ENCODE measurements around the gene CFAP77.
A peak's percentile ranks its signal among the peaks of the same experiment; 100 is the strongest.

The CFAP77 gene

GRCh38 chr9:132411091-132411508 lies 1.1 kb downstream of the CFAP77 start:
- peak; percentile 73 to 74 (median 74) for TF ChIP-seq CTCF (IDR thresholded peaks at IDR 0.05; ENCODE audit: unreplicated experiment in 3 of 3)
- no peaks in the 10 kb centered on the region for H3K9me3 Mint-ChIP-seq
- H3K4me1 Mint-ChIP-seq, result peaks cover 7% of the 10 kb centered on the region
- peaks cover 86% of the 10 kb centered on the region for H3K27me3 Mint-ChIP-seq (ENCODE audit: low read depth)
- H3K27ac Mint-ChIP-seq, result no peak overlapping the region
- no peaks in the 10 kb centered on the region for H3K36me3 Mint-ChIP-seq (ENCODE audit: low read depth)
- peak overlapping the region; percentile 73 to 80 (median 77) for H3K4me3 Mint-ChIP-seq

GRCh38 chr9:132412089-132412488 lies 2.1 kb downstream of the CFAP77 start:
- H3K9me3 Mint-ChIP-seq, result no peaks in the 10 kb centered on the region
- H3K36me3 Mint-ChIP-seq (ENCODE audit: low read depth), result no peaks in the 10 kb centered on the region
- peak; percentile 51 to 60 (median 56) for TF ChIP-seq CTCF (IDR thresholded peaks at IDR 0.05; ENCODE audit: unreplicated experiment in 3 of 3)
- peaks cover under 1% of the 10 kb centered on the region for H3K4me1 Mint-ChIP-seq
- H3K27ac Mint-ChIP-seq, result no peak overlapping the region
- H3K4me3 Mint-ChIP-seq, result peak overlapping the region; percentile 52 to 77 (median 65)
- H3K27me3 Mint-ChIP-seq (ENCODE audit: low read depth), result peaks cover 93% of the 10 kb centered on the region

- no peaks in the 10 kb centered on the region for H3K9me3 Mint-ChIP-seq
- no peak overlapping the region for H3K4me3 Mint-ChIP-seq
- TF ChIP-seq CTCF (IDR thresholded peaks at IDR 0.05; ENCODE audit: unreplicated experiment in 3 of 3), result no peak
- no peaks in the 10 kb centered on the region for H3K4me1 Mint-ChIP-seq
- H3K36me3 Mint-ChIP-seq (ENCODE audit: low read depth), result no peaks in the 10 kb centered on the region
- peaks cover 97% of the 10 kb centered on the region for H3K27me3 Mint-ChIP-seq (ENCODE audit: low read depth)
- H3K27ac Mint-ChIP-seq, result no peak overlapping the region
Measured at GRCh38 chr9:132413926-132414325, 3.9 kb downstream of the CFAP77 start.

GRCh38 chr9:132414731-132415130 lies 4.7 kb downstream of the CFAP77 start:
- Mint-ChIP-seq H3K27me3 (ENCODE audit: low read depth) (peaks cover 97% of the 10 kb centered on the region), H3K27ac (no peak overlapping the region), H3K4me3 (no peak overlapping the region), H3K36me3 (ENCODE audit: low read depth) (no peaks in the 10 kb centered on the region), H3K9me3 (no peaks in the 10 kb centered on the region), H3K4me1 (no peaks in the 10 kb centered on the region)
- no peak for TF ChIP-seq CTCF (IDR thresholded peaks at IDR 0.05; ENCODE audit: unreplicated experiment in 3 of 3)

GRCh38 chr9:132415181-132415580 lies 5.2 kb downstream of the CFAP77 start:
- H3K36me3 Mint-ChIP-seq (ENCODE audit: low read depth), result no peaks in the 10 kb centered on the region
- H3K4me3 Mint-ChIP-seq, result no peak overlapping the region
- TF ChIP-seq CTCF (IDR thresholded peaks at IDR 0.05; ENCODE audit: unreplicated experiment in 3 of 3), result no peak
- peaks cover 98% of the 10 kb centered on the region for H3K27me3 Mint-ChIP-seq (ENCODE audit: low read depth)
- H3K9me3 Mint-ChIP-seq, result no peaks in the 10 kb centered on the region
- no peak overlapping the region for H3K27ac Mint-ChIP-seq
- H3K4me1 Mint-ChIP-seq, result no peaks in the 10 kb centered on the region

GRCh38 chr9:132418726-132419363 lies 8.8 kb downstream of the CFAP77 start:
- no peaks in the 10 kb centered on the region for H3K9me3 Mint-ChIP-seq
- no peaks in the 10 kb centered on the region for H3K4me1 Mint-ChIP-seq
- H3K36me3 Mint-ChIP-seq (ENCODE audit: low read depth), result no peaks in the 10 kb centered on the region
- no peak for TF ChIP-seq CTCF (IDR thresholded peaks at IDR 0.05; ENCODE audit: unreplicated experiment in 3 of 3)
- no peak overlapping the region for H3K4me3 Mint-ChIP-seq
- H3K27ac Mint-ChIP-seq, result no peak overlapping the region
- peaks cover 96% of the 10 kb centered on the region for H3K27me3 Mint-ChIP-seq (ENCODE audit: low read depth)
